Tongue (tissue), 2 donors: ENCODE measurements around the gene CD46. TPM values are rescaled to one million over a fixed set of nuclear protein-coding genes. Genes with fewer than 3 reads are reported as not detected.

Experiments
- DNase-seq: peaks from one replicate; pipeline ENCODE4 v3.0.0-alpha.2; 2015
- total RNA-seq: library from RNA; depleted of rRNA; stranded (reverse); fragments of >200 nt; gene quantifications from one replicate; pipeline ENCODE4 v1.2.3, GENCODE V29; 2014

The CD46 gene
- total RNA-seq, 1 donor from 2014 or later: 120 TPM

DNA sequence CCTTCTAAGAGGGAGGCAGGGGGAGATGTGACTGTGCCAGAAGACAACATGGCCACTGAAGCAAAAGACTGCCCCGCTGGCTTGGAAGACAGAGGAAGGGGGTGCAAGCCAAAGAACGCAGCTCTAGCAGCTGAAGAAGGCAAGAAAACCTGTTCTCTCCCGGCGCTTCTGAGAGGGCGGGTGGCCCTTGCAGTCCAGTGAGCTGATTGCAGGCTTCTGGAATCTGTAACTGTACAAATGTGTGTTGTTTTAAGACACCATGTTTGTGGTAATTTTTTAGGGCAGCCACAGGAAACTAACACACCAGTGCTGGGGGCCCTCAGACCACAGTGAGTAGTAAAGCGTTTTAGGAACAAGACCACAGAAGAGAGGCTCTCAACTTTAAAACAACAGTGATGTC is 47.0 kb downstream of the CD46 start:
- no peak for DNase-seq

GRCh38 chr1:207799989-207800648 is 48.3 kb downstream of the CD46 start:
- no peak for DNase-seq

GRCh38 chr1:207801819-207802218 is 50.0 kb downstream of the CD46 start:
- DNase-seq: no peak

DNA sequence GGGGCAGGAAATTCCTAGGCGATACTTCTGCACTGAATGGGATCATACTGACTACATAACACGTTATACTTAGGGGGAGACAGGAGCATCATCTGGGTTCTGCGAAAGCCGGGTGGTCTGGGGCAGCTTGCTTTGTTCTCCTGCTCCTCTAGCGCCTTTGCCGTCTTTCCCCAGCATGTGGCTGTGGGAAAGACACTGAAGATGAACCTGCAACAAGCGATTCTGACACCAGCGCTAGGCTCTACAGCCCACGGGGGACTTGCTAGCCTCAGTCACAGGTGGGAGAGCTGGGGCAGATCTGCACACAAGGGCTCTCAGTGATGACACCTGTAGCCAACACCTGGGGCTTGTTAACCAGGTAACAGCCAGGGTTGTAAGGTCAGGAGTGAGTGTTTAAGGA is 51.8 kb downstream of the CD46 start:
- no peak for DNase-seq

GRCh38 chr1:207804721-207805468 is 53.0 kb downstream of the CD46 start:
- DNase-seq: no peak

DNA sequence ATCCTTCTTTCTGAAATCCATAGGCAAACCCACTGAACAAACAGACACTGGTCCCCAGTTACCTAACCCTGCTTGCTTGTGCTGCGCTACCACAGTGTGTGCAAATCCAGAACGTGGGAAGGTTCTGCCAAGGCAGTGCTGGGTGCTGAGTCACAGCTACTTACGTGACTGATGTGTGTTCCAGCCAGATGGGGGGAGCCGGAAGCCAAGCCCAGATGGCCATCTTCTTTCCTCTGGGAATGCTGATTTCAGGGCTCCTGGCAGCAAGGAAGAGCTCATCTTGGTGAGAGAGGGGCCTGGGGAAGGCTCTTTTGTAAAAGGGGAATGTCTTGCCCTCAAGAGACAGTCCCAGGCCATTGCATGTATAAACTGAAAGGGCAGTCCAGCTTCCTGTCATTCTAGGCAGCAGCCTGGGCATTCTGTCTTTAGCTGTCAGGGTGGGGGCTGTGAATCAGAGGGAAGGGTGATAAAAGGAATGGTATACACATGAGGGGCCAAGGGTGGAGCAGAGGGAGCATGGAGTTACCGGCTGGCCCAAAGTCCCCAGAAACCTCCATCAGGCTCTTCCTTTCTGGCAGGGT is 54.1 kb downstream of the CD46 start:
- DNase-seq: no peak

GRCh38 chr1:207806531-207807325 is 54.9 kb downstream of the CD46 start:
- DNase-seq: no peak

DNA sequence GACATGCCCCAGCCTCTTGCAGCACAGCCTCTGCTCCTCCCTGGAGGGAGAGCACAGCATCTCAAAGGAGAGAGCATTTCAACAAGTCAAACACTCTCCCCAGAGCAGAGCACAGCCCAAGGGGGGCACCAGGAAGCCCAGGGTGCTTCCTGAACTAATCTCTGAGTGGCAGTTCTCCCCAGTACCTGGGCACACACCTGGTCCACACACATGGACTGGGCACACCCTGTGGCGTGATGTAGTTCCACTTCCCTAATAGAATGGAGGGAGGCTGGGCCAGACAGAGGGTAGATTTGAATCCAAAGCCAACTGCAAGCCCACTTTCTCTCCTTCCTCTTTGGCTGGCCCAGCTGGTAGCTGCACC is 55.5 kb downstream of the CD46 start:
- DNase-seq: no peak

GRCh38 chr1:207807690-207808321 is 56.0 kb downstream of the CD46 start:
- DNase-seq: no peak

DNA sequence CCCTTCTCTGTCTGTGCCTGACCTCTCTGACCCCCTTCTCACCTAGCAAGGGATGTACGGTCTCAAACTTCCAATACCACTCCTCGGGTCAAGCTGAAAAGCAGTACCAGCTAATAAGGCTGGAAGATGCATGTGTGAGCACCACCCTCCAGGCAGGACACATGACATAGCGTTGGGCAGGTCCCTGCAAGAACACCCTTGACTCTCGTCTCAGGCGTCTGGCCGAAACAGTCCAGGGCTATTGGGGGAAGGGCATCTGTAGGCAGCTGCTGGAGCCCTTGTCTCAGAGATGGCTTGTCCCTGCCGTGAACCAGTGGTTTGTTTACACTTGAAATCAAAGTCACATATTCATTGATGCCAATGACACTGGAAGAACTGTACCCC is 56.5 kb downstream of the CD46 start:
- no peak for DNase-seq

- DNase-seq: no peak
Observed at GRCh38 chr1:207808911-207809555, 57.2 kb downstream of the CD46 start.

GRCh38 chr1:207810173-207810572 is 58.3 kb downstream of the CD46 start:
- DNase-seq: no peak

DNA sequence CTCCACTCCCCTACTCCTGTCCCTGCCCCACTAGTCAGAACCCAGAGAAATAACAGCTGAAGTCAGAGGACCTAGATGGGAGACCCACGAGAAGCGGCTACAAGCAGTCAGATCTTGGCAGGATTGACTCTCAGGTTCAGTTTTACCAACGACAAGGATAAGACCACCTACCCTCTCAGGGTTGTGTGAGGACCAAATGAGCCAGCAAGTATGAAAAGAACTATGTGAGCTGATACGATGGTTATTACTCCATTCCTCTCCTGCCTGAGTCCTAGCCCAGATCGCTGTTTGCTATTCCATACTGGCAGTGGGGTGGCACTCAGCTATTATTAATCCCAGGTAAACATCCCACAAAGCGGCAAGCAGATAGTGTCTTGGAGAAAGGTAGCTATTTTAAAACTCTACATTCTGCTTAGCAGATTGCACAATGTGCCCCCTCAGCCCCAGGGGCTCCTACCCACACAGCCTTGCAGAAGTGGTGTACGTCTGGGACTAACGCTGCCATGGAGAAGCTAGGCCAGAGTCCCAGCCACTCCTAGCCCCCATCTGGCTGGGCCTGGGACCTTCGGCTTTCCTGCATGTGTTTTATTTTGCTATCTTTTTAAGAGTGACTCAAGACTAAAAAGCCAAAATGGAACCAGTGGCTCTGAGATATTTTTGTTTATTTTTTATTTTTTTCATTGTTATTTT is 58.9 kb downstream of the CD46 start:
- no peak for DNase-seq

GRCh38 chr1:207811319-207811718 is 59.5 kb downstream of the CD46 start:
- no peak for DNase-seq

- no peak for DNase-seq
Observed at GRCh38 chr1:207811920-207812720, 60.3 kb downstream of the CD46 start.

DNA sequence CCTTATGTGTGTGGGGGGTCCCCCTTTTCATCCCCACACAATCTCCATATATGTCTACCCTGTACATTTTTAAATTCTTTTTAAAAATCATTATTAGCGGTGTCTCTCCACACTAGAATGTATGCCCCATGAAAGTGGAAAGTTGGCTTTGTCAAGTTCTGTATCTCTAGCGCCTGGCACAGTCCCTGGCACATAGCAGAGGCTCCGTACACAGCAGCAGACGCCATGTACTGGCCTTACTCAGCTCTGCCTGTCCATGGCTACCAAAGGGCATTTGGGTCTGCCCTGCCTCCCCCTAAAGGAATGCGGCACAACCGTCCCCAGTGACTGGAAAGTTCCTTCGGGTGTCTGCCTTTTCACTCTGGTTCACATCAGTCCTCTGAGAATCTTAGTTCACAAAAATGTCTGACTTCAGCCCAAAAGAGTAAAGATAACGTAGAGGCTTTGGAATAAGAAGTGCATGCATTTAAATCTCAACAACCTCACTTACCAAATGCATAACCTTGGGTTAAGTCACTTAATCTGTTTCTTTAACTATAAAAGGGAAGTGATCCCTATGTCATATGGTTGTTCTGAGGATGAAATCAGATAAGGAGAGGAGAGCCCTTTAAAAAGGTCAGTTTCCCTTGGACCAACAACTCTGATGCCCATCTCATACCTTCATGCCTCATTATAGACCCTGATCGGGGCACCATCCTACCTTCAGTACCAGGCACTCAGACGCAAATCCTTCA is 61.1 kb downstream of the CD46 start:
- DNase-seq: no peak

GRCh38 chr1:207813512-207813881 is 61.6 kb downstream of the CD46 start:
- DNase-seq: no peak

GRCh38 chr1:207813946-207814345 is 62.1 kb downstream of the CD46 start:
- no peak for DNase-seq

DNA sequence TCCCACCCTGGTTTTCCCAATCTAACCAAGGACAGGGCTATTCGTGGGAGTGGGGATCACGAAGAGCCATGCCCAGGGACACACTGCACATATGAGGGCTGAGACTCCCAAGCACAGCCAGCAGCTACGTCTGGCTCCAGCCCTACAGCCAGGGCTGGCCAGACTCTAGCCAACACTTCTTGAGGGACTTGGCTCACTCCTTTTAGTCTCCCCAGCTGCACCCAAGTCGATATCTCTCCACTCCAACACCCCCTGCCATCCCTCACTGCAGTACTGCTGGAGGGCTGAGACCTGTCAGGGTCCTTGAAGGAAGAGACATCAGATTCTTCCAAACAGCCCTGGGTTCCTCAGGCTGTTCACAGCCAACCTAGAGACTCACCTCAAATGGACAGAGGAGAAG is 62.6 kb downstream of the CD46 start:
- DNase-seq: no peak

GRCh38 chr1:207815466-207815865 is 63.6 kb downstream of the CD46 start:
- DNase-seq: no peak
